HG03139 (cell line): ENCODE data around the gene LARP1.
A peak's percentile ranks its signal among the peaks of the same experiment; 100 is the strongest.

Source experiments
- ATAC-seq: cut with Tn5 transposase; IDR thresholded peaks from one replicate; pipeline ENCODE4 v1.9.1; 2021; ENCODE audit not compliant: unreplicated experiment

LARP1 gene

DNA sequence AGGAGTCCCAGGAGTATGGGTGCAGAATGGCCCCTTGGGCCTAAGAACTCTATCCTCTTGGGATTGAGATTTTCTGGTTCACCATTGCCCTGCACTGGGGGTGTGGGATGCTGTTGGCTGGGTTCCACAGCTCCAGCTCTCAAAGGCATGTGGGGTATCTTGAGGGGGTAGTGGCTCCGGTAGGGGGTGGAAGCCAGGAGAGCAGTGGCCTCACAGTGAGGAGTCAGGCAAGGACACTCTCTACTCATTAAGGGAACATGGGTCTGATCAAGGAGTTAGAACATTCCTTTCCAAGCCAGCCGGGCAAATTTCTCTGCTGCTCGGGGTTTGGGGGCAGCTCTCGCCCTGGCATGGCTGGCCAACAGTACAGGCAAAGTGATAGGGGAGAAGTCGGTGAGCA lies 33.0 kb downstream of the LARP1 start:
- ATAC-seq, result no peak

DNA sequence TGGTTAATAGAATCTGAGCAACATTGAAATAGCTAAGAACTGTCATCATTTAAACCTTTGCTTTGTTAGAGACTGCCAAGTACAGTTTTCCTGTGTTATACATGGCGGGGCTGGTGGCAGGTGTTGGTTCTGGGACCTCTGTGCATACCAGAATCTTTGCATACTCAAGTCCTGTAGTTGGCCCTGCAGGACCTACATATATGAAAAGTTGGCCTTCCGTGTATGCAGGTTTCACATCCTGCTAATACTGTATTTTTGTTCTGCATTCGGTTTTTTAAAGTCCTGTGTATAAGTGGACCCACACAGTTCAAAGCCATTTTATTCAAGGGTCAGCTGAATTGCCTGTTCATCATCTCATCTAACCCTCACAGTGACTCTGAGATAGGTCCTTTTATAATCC lies 36.4 kb downstream of the LARP1 start:
- ATAC-seq, result peak; percentile 79

DNA sequence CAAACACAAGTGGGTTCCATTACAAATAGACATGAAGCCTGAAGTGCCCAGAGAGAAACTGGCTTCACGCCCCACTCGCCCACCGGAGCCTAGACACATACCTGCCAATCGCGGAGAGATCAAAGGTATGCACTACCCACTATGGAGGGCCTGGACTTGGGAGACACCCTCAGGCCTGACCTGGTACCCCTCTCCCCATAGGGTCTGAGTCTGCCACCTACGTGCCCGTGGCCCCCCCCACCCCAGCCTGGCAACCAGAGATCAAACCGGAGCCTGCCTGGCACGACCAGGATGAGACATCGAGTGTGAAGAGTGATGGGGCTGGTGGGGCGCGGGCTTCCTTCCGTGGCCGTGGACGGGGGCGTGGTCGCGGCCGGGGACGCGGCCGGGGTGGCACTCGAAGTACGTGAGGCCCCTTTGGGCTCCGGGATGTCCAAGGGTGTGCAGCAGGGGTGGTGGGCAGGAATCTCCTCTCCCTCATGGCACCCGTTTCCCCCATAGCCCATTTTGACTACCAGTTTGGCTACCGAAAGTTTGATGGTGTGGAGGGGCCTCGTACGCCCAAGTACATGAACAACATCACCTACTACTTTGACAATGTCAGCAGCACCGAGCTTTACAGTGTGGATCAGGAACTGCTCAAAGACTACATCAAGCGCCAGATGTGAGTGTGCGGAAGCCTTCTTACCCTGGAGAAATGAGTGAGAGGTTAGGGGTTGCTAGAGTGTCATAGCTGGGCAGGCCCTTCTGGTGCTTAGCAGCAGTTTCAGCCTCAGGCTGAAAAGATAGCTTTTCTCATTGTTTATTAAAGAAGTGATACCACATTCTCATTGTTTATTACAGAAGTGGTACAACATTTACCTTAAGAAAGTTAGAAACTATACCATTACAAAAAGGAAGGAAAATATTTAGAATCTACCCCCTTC lies 38.7 kb downstream of the LARP1 start:
- no peak for ATAC-seq

DNA sequence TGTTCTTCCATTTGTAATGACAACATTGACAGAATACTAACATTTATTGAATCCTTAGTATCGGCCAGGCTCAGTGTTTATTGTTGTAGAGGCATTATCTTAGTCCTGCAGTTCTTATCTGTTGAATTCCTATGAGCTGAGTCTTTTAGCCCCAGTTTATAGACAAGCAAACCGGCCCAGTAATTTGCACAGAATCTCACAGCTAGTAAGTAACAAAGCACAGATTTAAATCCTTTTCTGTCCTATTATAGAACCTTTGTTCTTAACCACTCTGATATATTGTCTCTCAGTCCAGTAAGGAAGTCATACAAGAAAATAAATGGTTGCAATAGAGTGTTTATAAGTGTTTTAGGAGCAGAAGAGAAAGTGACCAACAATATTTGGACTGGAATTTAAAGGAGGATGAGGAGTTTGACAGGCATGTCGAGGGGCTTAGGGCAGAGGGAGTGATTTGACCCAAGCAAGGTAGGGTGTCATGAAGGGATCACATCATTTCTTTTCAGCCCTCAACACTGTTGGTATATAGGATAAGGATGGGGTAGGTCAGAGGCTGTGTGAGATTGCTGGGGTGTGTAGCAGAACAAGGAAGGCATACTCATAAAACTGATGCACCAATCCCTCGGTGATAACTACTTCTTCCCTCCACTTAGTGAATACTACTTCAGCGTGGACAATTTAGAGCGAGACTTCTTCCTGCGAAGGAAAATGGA lies 39.5 kb downstream of the LARP1 start:
- ATAC-seq, result no peak

DNA sequence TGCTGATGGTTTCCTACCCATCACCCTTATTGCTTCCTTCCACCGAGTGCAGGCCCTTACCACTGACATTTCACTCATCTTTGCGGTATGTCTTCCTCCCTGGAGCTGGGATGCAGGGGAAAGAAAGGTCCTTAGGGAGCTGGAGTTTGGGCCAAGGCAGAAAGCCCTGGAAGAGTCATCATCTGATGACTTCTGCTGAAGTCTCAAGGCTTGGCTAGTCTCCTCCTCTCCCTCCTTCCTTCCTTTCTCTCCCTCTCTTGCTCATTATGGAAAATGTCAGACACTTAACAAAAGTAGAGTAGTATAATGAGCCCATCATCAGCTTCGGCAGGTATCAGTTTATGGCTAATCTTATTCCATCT lies 40.0 kb downstream of the LARP1 start:
- ATAC-seq, result no peak

DNA sequence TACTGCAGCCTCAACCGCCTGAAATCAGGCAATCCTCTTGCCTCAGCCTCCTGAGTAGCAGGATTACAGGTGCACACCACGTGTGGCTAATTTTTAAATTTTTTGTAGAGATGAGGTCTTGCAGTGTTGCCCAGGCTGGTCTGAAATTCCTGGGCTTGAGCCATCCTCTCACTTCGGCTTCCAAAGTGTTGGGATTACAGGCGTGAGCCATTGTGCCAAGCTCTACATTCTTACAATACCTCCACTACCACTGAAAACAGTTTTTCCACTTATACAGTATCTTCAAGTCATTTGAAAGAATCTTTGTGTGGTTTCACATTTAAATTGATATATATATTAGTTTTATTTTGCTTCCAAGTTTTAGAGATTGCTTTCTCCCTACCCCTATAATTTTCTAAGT lies 42.6 kb downstream of the LARP1 start:
- no peak for ATAC-seq

DNA sequence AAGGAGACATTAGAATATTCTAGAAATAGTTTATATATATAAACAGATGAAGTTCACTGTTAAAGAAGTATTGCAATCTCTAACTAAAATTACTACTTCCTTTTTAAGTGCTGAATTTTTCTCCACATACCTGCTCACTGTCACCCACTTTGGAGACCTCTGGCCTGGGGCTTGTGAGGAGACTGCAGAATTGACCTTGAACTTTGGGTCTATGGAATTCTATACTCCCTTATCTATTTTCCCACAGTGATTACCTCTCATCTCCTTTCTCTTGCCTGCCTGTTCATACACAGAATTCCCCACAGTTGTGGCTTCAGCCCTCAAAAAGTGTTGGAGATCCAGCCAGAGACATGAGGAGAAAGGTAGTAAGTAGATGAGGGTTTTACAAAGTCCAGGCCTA lies 45.4 kb downstream of the LARP1 start:
- no peak for ATAC-seq

DNA sequence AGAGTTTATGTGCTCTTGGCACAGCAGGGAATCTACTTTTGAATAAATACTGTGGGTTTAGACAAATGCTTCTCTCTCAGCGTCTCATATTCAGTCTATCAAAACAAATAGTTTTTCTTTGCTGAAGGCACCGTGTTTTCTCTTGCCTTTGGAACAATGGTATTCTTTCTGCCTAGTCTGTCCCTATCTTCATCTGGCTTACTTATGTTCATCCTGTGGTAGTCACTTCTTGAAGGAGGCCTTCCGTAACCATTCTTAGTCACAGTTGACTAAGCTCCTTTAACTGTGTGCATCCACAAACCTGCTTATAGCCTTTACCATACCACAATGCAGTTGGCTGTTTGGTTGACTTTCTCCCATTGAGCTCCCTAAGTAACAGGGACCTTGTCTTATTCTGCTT lies 45.9 kb downstream of the LARP1 start:
- no peak for ATAC-seq

DNA sequence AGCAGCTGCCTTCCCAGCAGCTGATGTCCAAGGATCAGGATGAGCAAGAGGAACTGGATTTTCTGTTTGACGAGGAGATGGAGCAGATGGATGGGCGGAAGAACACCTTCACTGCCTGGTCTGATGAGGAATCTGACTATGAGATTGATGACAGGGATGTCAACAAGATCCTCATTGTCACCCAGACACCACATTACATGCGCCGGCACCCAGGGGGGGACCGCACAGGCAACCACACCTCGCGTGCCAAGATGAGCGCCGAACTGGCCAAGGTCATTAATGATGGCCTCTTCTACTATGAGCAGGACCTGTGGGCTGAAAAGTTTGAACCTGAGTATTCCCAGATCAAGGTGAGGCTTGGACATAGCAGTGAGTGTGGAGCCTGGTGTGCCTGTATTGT lies 46.9 kb downstream of the LARP1 start:
- ATAC-seq, result no peak

DNA sequence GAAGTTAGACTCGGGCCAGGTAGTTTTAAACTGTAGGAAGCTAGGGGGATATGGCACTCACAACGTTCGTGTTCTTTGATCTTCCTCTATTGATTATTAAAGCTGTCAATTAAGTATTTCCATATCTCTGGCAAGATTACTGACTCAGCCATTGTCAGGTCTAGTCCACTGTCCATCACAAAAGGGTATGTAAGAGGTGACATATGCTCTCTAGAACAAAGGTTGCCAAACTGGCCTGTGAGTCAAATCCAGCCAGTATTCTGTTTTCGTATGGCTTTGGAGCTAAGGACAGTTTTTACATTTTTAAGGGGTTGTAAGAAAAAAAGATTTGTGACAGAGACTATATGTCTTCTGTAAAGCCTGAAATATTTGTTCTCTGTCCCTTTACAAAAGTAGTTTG lies 51.0 kb downstream of the LARP1 start:
- ATAC-seq, result no peak

DNA sequence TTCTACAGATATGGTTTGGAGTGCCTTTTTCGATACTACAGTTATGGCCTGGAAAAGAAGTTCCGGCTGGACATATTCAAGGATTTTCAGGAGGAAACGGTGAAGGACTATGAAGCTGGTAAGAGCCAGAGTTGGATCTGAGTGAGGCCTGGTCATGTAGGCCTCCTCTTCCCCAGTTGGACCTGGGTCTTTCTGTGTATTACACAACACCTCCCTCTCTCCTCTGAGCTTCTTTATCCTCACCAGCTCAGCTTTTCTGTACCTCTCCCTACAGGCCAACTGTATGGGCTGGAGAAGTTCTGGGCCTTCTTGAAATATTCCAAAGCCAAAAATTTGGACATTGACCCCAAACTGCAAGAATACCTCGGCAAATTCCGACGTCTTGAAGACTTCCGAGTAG lies 56.1 kb downstream of the LARP1 start:
- no peak for ATAC-seq

DNA sequence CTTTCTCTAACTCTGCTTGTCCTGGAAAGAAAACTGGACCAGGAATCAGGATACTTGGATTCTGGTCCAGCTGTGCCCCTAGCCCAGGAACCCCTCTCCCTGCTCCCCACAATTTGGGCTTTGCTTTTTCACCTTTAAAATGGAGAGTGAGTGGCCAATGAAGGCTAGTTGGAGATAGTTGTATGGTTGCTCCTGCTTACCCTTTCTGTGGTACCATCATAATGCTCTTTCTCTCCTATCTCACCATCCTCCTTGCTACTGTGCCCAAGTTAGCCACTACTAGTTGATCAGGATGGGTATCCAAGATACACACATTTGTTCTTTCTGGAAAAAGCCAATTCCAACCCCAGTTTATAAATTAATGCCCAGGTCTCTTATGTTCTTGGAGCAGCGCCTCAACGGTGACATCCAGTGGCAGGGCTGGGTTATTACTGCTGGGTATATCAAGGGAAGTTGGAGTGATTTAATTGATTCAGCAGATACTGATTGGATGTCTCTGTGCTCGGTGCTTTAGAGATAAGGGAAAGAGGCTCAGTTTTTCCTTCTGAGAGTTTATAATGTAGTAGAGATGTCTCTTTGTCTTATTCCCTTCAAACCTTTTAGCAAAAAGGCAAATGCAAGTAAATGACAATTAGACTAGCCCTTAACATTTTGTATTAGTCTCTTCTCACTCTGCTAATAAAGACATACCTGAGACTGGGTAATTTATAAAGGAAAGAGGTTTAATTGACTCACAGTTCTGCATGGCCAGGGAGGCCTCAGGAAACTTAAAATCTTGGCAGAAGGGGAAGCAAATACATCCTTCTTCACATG lies 56.7 kb downstream of the LARP1 start:
- ATAC-seq, result peak; percentile 72

DNA sequence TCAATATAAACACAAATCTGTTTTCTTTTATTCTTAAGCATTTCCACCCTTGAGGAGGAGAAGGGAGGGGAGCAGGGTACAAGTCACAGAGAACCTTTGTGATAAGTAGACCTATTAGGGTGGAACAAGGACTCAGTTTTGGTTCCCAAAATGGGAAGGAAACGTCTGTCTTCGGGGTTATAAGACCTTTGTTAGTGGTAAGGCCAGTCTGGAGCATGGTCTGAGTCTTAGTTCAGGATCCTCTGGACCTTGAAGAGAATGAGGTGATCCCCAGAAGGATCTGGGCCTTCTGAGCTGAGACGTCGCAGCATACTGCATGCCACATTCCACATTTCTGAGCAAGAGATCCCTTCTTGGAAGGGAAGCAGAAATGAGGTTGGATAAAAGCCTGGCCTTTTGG lies 58.0 kb downstream of the LARP1 start:
- no peak for ATAC-seq

DNA sequence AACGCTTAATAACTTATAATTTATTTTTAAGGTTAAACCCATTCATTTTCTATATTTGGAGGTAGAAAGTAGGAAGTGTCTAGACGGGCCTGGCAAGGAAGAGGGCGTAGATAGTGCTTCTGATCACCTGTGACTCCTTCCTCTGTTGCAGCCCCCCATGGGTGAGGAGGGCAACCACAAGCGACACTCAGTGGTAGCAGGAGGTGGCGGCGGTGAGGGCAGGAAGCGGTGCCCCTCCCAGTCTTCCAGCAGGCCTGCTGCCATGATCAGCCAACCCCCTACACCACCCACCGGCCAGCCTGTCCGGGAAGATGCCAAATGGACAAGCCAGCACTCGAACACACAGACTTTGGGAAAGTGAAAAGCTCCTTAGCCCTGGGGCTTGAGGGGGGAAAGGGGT lies 58.6 kb downstream of the LARP1 start:
- no peak for ATAC-seq

DNA sequence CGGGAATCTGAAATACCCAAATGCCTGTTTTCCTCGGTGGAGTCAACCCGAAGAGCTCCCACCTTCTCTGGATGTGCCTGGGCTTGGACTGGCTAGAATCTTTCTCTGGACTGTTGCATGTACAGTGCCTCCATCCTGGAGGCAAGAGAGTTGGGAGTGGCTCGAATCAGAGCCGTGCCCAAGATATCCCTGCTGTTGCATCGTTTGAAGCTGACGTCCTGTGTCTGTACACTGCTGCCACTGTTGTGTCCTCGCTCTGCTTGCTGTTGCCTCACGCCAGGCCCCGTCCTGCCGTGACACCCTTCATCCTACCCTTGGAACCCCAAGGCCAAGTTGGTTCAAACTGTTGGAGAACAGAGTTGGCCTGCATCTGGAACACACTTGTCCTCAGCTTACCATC lies 59.8 kb downstream of the LARP1 start:
- ATAC-seq, result no peak

DNA sequence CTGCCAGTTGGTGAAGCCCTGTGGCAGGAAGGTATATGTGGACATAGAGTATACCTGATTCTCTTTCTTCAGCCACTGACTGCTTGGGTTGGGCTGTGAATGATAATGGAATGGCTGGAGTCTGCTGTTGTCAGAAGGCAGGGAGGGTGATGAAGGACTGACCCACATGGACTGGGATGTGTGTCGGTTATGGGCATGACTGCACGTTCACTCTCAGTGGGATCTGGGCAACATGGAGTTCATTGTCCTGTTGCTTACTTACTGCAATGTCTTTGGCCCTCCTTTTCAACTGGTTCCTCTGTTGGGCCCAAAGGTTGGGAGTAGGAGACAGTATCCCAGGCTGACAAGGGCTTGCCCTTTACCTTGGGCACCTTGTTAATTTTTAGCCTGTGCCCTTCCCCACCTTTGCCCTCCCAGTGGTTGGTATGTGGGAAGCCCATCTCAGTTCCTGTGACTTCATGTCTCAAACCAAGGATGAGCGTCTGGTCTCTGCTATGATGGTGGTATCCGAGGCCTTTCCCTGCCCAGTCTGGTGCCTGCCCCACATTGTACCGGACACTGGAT lies 60.6 kb downstream of the LARP1 start:
- ATAC-seq, result no peak

DNA sequence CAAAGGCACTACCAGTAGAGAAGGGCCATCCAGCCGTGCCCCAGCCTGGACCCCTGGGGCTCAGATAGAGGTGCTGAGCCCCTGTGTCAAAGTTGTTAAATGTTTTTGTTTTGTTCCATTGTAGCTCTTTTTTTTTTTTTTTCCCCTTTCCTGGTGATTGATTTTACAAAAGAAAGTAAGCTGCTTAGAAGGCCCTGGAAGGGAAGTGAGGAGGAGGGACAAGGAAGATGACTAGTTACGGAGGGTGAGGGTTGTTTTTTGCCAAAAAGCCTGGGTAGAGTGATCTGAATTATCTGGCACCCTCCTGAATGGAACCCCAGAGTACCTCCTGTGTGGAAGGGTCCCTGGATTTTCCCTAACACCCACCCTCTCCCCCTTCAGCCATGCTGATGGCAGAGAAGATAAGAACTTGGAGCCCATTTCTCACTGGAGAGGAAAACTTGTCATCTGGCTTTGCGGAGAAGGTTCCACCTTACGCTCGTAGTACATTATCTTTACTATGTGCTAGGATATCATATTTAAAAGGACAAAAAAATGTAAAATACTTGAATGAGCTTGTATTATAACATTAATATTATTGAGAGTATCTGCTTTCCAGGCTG lies 61.8 kb downstream of the LARP1 start:
- ATAC-seq, result no peak

DNA sequence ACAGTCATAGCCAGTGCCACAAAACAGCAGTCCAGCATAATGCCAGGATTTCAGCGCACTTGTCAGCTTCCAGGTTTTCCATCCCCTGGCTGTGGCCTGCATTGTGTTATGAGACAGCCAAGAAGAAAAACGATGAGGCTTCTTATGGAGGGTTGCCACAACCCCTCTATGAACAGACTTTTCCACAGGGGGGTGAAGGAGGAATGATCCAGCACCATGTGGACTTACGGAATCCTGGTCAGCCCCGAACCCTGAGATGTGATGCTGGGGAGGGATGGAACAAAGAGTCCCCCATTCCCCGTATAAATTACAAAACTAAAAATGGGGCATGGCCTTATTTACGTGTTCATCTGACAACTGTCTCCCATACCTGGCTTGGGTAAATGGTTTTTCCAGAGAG lies 62.6 kb downstream of the LARP1 start:
- ATAC-seq, result no peak

DNA sequence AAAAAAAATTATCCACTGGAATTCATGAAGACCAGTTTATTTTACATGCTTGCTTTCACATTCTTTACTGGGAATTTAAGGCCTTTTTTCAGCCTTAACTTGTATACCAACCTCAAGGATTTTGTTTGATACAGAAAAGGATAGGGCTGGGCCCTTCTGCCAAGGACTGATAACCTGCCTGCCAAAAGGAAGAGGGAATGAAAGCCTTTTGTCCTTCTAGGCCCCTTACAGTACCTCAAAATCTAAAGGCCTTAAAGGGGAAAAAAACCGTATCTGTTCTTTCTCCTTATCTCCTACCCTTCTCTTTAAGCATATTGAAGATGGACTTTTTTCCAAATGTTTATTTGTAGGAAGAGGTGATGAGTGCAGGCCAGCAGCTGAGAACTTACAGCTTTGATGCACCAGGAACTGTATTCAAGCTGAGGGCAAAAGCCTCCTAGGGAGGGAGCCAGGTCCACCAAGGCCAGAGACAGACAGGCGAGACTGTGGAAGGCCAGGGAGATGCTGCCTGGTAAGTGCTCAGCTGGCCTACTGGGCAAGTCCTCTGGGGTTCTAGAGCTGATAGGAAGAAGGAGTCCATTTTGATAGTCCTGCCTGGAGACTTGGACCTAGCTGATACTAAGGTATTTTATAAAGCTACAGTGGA lies 63.4 kb downstream of the LARP1 start:
- no peak for ATAC-seq

DNA sequence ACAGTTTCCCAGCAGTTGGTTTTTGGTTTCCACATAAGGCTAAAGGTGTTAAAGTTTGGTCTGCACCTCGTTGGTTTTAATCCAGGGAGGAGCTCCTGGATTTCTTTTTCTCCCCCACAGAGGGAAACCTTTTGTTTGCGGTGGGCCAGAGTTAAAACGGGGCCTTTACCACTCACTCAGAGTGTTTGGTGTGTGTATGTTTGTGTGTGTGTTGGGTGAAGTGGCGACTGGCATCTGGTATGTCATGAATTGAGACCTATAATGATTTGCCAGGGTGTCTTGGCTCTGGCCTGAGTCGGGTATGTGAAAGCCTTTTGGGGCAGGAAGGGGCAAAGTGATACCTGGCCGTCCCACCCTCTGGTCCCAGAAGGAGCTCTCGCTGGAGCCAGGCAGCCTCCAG lies 64.4 kb downstream of the LARP1 start:
- no peak for ATAC-seq
